ENCODE results near the gene CMTM8. TPM values are rescaled to one million over a fixed set of nuclear protein-coding genes. Genes with fewer than 3 reads are reported as not detected.
A peak's percentile ranks its signal among the peaks of the same experiment; 100 is the strongest.

CMTM8 gene
- total RNA-seq, 4 donors from 2014 or later: 4.4 to 39.2 (median 7.4) TPM

- Histone ChIP-seq H3K9me3 (no peaks in the 10 kb centered on the region), H3K27ac (peak overlapping the region; percentile 9 to 53 (median 38)), H3K27me3 (no peaks in the 10 kb centered on the region), H3K36me3 (no peaks in the 10 kb centered on the region), H3K4me1 (peaks cover 3 to 27% (median 11%) of the 10 kb centered on the region in 4 donors), H3K4me3 (no peak overlapping the region)
- intact Hi-C loops (cut with DNase I; ENCODE audit: low total_unique reads): no loop called here
- in situ Hi-C loops (cut with MboI; ENCODE audit: low pct_ligation_motif_present in 1 of 4, low pct_unique_long_range_greater_than_20kb in 1 of 4, low sequenced_read_pairs in 3 of 4): no loop called here
- no peak for DNase-seq
- 76 to 79% methylated on average over 6 to 7 of the region's 7 CpGs for WGBS, 2 donors (ENCODE audit: low coverage in 1 of 2)
- TF ChIP-seq POLR2AphosphoS5 (IDR thresholded peaks at IDR 0.05) (no peak), POLR2A (IDR thresholded peaks at IDR 0.05) (no peak), EP300 (IDR thresholded peaks at IDR 0.05; ENCODE audit: low read depth) (no peak), CTCF (IDR thresholded peaks at IDR 0.05) (no peak)
These were observed 168.3 kb downstream of the CMTM8 start for GRCh38 chr3:32406486-32407408.

GRCh38 chr3:32410367-32411246, 172.1 kb downstream of the CMTM8 start:
- 79 to 82% methylated on average over 4 to 10 of the region's 10 CpGs for WGBS, 2 donors (ENCODE audit: low coverage in 1 of 2)

GRCh38 chr3:32411442-32411841, 173.0 kb downstream of the CMTM8 start:
- in situ Hi-C loops (cut with MboI; ENCODE audit: low pct_ligation_motif_present in 1 of 4, low pct_unique_long_range_greater_than_20kb in 1 of 4, low sequenced_read_pairs in 3 of 4): no loop called here

More at GRCh38 chr3:32410367-32411246, 172.1 kb downstream of the CMTM8 start:
- in situ Hi-C loops (cut with MboI; ENCODE audit: low pct_ligation_motif_present in 1 of 4, low pct_unique_long_range_greater_than_20kb in 1 of 4, low sequenced_read_pairs in 3 of 4): no loop called here
- DNase-seq: no peak
- no peaks in the 10 kb centered on the region for H3K27me3 ChIP-seq
- H3K4me1 ChIP-seq: peaks cover 0 to 15% (median 4%) of the 10 kb centered on the region in 4 donors
- TF ChIP-seq CTCF (IDR thresholded peaks at IDR 0.05): no peak
- no peak for TF ChIP-seq EP300 (IDR thresholded peaks at IDR 0.05; ENCODE audit: low read depth)
- no peak for TF ChIP-seq POLR2A (IDR thresholded peaks at IDR 0.05)
- no peak for TF ChIP-seq POLR2AphosphoS5 (IDR thresholded peaks at IDR 0.05)
- no peaks in the 10 kb centered on the region for H3K9me3 ChIP-seq
- H3K4me3 ChIP-seq: no peak overlapping the region
- H3K36me3 ChIP-seq: no peaks in the 10 kb centered on the region
- no peak overlapping the region for H3K27ac ChIP-seq
- intact Hi-C loops (cut with DNase I; ENCODE audit: low total_unique reads): no loop called here

More at GRCh38 chr3:32411442-32411841, 173.0 kb downstream of the CMTM8 start:
- DNase-seq: no peak
- intact Hi-C loops (cut with DNase I; ENCODE audit: low total_unique reads): no loop called here
- Histone ChIP-seq H3K9me3 (no peaks in the 10 kb centered on the region), H3K36me3 (no peaks in the 10 kb centered on the region), H3K4me3 (no peak overlapping the region), H3K27me3 (no peaks in the 10 kb centered on the region), H3K4me1 (peaks cover 0 to 15% (median 4%) of the 10 kb centered on the region in 4 donors), H3K27ac (no peak overlapping the region)
- TF ChIP-seq POLR2AphosphoS5 (IDR thresholded peaks at IDR 0.05) (no peak), CTCF (IDR thresholded peaks at IDR 0.05) (no peak), EP300 (IDR thresholded peaks at IDR 0.05; ENCODE audit: low read depth) (no peak), POLR2A (IDR thresholded peaks at IDR 0.05) (no peak)
- 89 to 100% methylated on average over 4 to 5 of the region's 5 CpGs for WGBS, 2 donors (ENCODE audit: low coverage in 1 of 2)
